IPS-NIHi7 (cell line): ENCODE results near the gene PTH1R.

Experiments
- DNase-seq: peaks from one replicate; pipeline ENCODE4 v3.0.0; 2012; ENCODE audit warnings: mixed read lengths; ENCODE audit errors: extremely low spot score

Gene PTH1R

DNA sequence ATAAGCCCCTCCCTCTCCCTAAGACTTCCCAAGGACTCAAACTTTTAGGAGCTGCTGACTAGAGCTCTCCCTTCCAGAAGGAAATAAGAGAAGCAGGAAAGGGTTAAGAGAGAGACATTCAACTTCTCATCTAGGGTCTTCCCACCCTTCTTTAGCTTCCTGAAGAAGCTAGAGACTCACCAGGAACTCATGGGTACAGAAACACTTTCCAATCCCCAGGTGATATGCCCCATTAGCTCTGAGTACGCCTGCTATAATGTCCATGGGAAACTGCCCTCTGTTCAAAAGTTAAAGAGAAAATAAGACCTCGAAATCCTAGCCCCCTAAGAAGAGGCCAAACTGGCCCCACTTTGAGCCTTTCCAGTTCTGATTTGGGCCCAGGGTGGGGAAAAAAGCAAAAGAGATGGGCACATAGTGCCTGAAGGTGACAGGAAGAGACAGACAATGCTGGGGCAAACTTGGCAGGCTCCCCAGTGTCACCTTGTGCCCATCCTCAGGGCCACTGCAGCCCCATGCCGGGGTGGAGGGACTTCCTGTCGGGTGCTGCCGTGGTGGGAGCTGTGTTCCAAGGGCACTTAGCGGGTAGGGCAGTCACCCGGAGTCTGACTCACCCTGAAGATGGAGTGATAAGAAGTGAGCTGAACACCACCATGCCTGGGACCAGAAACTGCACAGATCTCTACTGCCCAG, 69.5 kb downstream of the PTH1R start:
- no peak for DNase-seq

- DNase-seq = no peak
Observed at GRCh38 chr3:46947546-46947901, 70.0 kb downstream of the PTH1R start.

GRCh38 chr3:46947981-46948791, 70.7 kb downstream of the PTH1R start:
- no peak for DNase-seq

DNA sequence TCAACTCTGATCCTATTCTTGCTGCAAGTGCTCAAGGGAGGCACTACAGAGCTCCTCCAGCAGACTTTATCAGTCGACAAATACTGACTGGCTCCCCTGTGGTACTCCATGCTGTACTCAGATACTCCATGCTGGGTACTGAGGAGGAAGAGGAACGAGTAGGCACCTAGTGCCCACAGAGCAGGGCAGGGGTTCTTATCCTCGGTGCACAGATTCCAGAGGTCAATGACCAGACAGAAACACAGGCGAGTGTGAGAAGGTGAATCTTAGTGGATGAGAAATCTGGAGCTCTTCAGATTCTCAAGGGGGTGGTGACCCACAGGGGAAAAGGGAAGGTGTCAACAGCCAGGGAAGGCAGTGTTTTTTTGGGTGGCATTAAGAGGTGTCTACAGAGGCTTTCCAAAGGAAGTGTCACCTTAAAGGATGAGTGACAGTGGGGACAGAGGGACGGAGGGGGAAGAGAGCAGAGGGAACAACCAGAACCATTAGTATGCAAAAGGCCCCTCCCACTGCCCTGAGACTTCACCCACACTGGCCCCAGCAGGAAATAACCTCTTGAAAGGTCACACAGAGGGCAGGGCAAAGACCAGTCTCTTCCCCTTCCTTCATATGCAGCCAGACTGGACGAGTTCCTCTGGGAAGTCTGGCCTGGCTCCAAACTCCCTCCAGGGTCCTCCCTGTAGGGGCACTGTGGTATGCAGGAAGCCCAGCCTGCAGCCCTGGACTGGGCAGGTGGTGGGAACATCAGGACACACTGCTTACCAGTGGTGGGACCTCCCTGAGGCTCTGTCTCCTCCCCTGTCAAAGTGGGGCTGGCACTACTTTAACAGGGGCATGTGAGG, 71.5 kb downstream of the PTH1R start:
- no peak for DNase-seq

DNA sequence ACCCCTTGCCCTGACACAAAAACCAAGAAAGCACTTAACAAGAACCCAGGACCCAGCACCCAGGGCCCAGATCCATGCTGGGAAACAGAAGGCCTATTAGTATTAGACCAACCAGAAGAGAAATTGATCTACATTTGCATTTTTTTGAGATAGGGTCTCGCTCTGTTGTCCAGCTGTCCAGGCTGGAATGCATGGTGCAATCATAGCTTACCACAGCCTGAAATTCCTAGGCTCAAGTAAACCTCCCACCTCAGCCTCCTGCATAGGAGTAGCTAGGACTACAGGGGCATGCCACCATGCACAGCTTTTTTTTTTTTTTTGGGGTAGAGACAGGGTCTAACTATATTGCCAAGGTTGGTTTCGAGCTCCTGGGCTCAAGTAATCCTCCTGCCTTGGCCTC, 72.7 kb downstream of the PTH1R start:
- DNase-seq = no peak

DNA sequence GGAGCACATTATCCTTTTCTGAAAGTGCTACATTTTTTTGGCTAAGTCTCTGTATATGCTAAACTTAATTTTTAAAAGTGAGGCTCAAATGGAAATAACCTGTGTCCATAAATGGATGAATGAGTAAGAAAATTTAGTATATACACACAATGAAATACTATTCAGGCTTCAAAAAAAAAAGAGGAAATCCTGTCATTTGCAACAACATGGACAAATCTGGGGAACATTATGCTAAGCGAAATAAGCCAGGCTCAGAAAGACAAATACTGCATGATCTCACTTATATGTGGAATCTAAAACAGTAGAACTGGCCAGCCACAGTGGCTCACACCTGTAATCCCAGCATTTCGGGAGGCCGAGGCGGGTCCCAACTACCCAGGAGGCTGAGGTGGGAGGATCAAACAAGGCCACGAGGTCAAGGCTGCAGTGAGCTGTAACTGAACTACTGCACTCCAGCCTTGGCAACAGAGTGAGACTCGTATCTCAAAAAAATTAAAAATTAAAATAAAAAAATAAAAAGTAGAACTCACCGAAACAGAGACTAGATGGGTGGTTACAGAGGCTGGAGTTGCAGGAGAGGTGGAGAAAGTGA, 73.2 kb downstream of the PTH1R start:
- no peak for DNase-seq

GRCh38 chr3:46952813-46953212, 75.3 kb downstream of the PTH1R start:
- no peak for DNase-seq
